Effector memory CD8-positive, alpha-beta T cell (primary cell): ENCODE data around the gene WAPL.

Experiments
- ATAC-seq: fragments of 150-1000 bp; cut with Tn5 transposase; replicated peaks from 2 replicates; pipeline ENCODE4 v1.10.0; 2021; ENCODE audit warnings: mild to moderate bottlenecking, moderate library complexity
- DNase-seq, 3 experiments: peaks; one replicate each; pipeline ENCODE4 v3.0.0; 2021
- H3K27ac Mint-ChIP-seq, 2 donors: one replicate each; pipeline ENCODE4 v1.8.0; 2022; ENCODE audit warnings: mild to moderate bottlenecking in 2 of 2, mixed read lengths in 2 of 2, moderate library complexity in 2 of 2
- H3K27me3 Mint-ChIP-seq, 2 donors: one replicate each; pipeline ENCODE4 v1.8.0; 2022; ENCODE audit warnings: mixed read lengths in 2 of 2
- H3K36me3 Mint-ChIP-seq: one replicate; pipeline ENCODE4 v1.8.0; 2022; ENCODE audit warnings: mild to moderate bottlenecking, moderate library complexity, mixed read lengths; ENCODE audit not compliant: insufficient read depth
- H3K4me1 Mint-ChIP-seq, 2 donors: one replicate each; pipeline ENCODE4 v1.8.0; 2022; ENCODE audit warnings: low read depth in 2 of 2, mixed read lengths in 2 of 2
- H3K4me3 Mint-ChIP-seq, 2 donors: one replicate each; pipeline ENCODE4 v1.8.0; 2022; ENCODE audit warnings: mild to moderate bottlenecking in 2 of 2, mixed read lengths in 2 of 2, moderate library complexity in 2 of 2
- H3K9me3 Mint-ChIP-seq, 2 donors: one replicate each; pipeline ENCODE4 v1.8.0; 2022; ENCODE audit warnings: mixed read lengths in 2 of 2

WAPL gene

GRCh38 chr10:86483664-86484063 lies 37.9 kb downstream of the WAPL start:
- H3K9me3 Mint-ChIP-seq = no peaks in the 10 kb centered on the region
- no peak for DNase-seq

GRCh38 chr10:86481761-86482160 lies 39.8 kb downstream of the WAPL start:
- H3K4me3 Mint-ChIP-seq = no peak overlapping the region
- peaks cover 36% of the 10 kb centered on the region for H3K36me3 Mint-ChIP-seq
- H3K4me1 Mint-ChIP-seq = peaks cover 10 to 22% of the 10 kb centered on the region in 2 donors
- no peaks in the 10 kb centered on the region for H3K27me3 Mint-ChIP-seq
- DNase-seq = no peak
- no peak for ATAC-seq
- H3K27ac Mint-ChIP-seq = no peak overlapping the region
- H3K9me3 Mint-ChIP-seq = no peaks in the 10 kb centered on the region

More at GRCh38 chr10:86483664-86484063, 37.9 kb downstream of the WAPL start:
- no peak for ATAC-seq
- Mint-ChIP-seq H3K4me1 (peaks cover 14 to 26% of the 10 kb centered on the region in 2 donors), H3K36me3 (peaks cover 41% of the 10 kb centered on the region), H3K4me3 (no peak overlapping the region), H3K27ac (no peak overlapping the region), H3K27me3 (no peaks in the 10 kb centered on the region)

- peak overlapping the region in 1 of 2 donors; percentile 67 for H3K27ac Mint-ChIP-seq
- no peak overlapping the region for H3K4me3 Mint-ChIP-seq
- no peaks in the 10 kb centered on the region for H3K9me3 Mint-ChIP-seq
- peaks cover 9 to 18% of the 10 kb centered on the region in 2 donors for H3K4me1 Mint-ChIP-seq
- ATAC-seq (no peak), DNase-seq (no peak)
- no peaks in the 10 kb centered on the region for H3K27me3 Mint-ChIP-seq
- H3K36me3 Mint-ChIP-seq = peaks cover 37% of the 10 kb centered on the region
Observed at GRCh38 chr10:86480571-86480970, 41.0 kb downstream of the WAPL start.

- no peak overlapping the region for H3K27ac Mint-ChIP-seq
- no peaks in the 10 kb centered on the region for H3K9me3 Mint-ChIP-seq
- H3K27me3 Mint-ChIP-seq = no peaks in the 10 kb centered on the region
- H3K4me1 Mint-ChIP-seq = peaks cover 6 to 20% of the 10 kb centered on the region in 2 donors
- DNase-seq (no peak), ATAC-seq (no peak)
- peaks cover 75% of the 10 kb centered on the region for H3K36me3 Mint-ChIP-seq
- no peak overlapping the region for H3K4me3 Mint-ChIP-seq
Observed at GRCh38 chr10:86472061-86472460, 49.5 kb downstream of the WAPL start.

GRCh38 chr10:86461963-86462804 lies 59.4 kb downstream of the WAPL start:
- Mint-ChIP-seq H3K36me3 (peaks cover 87% of the 10 kb centered on the region), H3K27me3 (no peaks in the 10 kb centered on the region), H3K9me3 (no peaks in the 10 kb centered on the region), H3K27ac (peak overlapping the region; percentile 60 to 77), H3K4me3 (no peak overlapping the region), H3K4me1 (peaks cover 0 to 4% of the 10 kb centered on the region in 2 donors)
- ATAC-seq (no peak), DNase-seq (no peak)

- DNase-seq = no peak
- H3K4me3 Mint-ChIP-seq = no peak overlapping the region
- H3K27ac Mint-ChIP-seq = no peak overlapping the region
- H3K9me3 Mint-ChIP-seq = no peaks in the 10 kb centered on the region
- H3K27me3 Mint-ChIP-seq = no peaks in the 10 kb centered on the region
- ATAC-seq = no peak
- peaks cover 66% of the 10 kb centered on the region for H3K36me3 Mint-ChIP-seq
- H3K4me1 Mint-ChIP-seq = peaks cover 0 to 13% of the 10 kb centered on the region in 2 donors
Observed at GRCh38 chr10:86451604-86451960, 70.0 kb downstream of the WAPL start.

- DNase-seq (no peak), ATAC-seq (no peak)
- H3K27me3 Mint-ChIP-seq = no peaks in the 10 kb centered on the region
- H3K9me3 Mint-ChIP-seq = no peaks in the 10 kb centered on the region
- H3K27ac Mint-ChIP-seq = peak overlapping the region in 1 of 2 donors; percentile 85
- H3K4me1 Mint-ChIP-seq = peaks cover 0 to 13% of the 10 kb centered on the region in 2 donors
- no peak overlapping the region for H3K4me3 Mint-ChIP-seq
- H3K36me3 Mint-ChIP-seq = peaks cover 69% of the 10 kb centered on the region
Observed at GRCh38 chr10:86450806-86451603, 70.6 kb downstream of the WAPL start.

GRCh38 chr10:86449926-86450558 lies 71.5 kb downstream of the WAPL start:
- no peaks in the 10 kb centered on the region for H3K27me3 Mint-ChIP-seq
- no peak for DNase-seq
- peak overlapping the region in 1 of 2 donors; percentile 85 for H3K27ac Mint-ChIP-seq
- no peaks in the 10 kb centered on the region for H3K9me3 Mint-ChIP-seq
- H3K36me3 Mint-ChIP-seq = peaks cover 79% of the 10 kb centered on the region
- ATAC-seq = no peak
- peaks cover 0 to 13% of the 10 kb centered on the region in 2 donors for H3K4me1 Mint-ChIP-seq
- no peak overlapping the region for H3K4me3 Mint-ChIP-seq

- Mint-ChIP-seq H3K27ac (peak overlapping the region; percentile 39 to 93), H3K9me3 (no peaks in the 10 kb centered on the region), H3K4me3 (no peak overlapping the region), H3K4me1 (peaks cover 0 to 13% of the 10 kb centered on the region in 2 donors), H3K36me3 (peaks cover 84% of the 10 kb centered on the region), H3K27me3 (no peaks in the 10 kb centered on the region)
- DNase-seq = no peak
- ATAC-seq = no peak
Observed at GRCh38 chr10:86447432-86447831, 74.2 kb downstream of the WAPL start.

GRCh38 chr10:86446987-86447386 lies 74.6 kb downstream of the WAPL start:
- Mint-ChIP-seq H3K36me3 (peaks cover 84% of the 10 kb centered on the region), H3K9me3 (no peaks in the 10 kb centered on the region), H3K4me1 (peaks cover 0 to 13% of the 10 kb centered on the region in 2 donors), H3K27ac (peak overlapping the region; percentile 39 to 93), H3K4me3 (no peak overlapping the region), H3K27me3 (no peaks in the 10 kb centered on the region)
- no peak for ATAC-seq
- no peak for DNase-seq

- H3K9me3 Mint-ChIP-seq = no peaks in the 10 kb centered on the region
- H3K4me1 Mint-ChIP-seq = peaks cover 0 to 14% of the 10 kb centered on the region in 2 donors
- peak overlapping the region; percentile 39 to 93 for H3K27ac Mint-ChIP-seq
- no peak for ATAC-seq
- H3K27me3 Mint-ChIP-seq = no peaks in the 10 kb centered on the region
- DNase-seq = no peak
- H3K4me3 Mint-ChIP-seq = no peak overlapping the region
- peaks cover 84% of the 10 kb centered on the region for H3K36me3 Mint-ChIP-seq
Observed at GRCh38 chr10:86446440-86446839, 75.2 kb downstream of the WAPL start.

GRCh38 chr10:86443936-86444335 lies 77.7 kb downstream of the WAPL start:
- peaks cover 82% of the 10 kb centered on the region for H3K36me3 Mint-ChIP-seq
- ATAC-seq = no peak
- H3K27ac Mint-ChIP-seq = peak overlapping the region in 1 of 2 donors; percentile 46
- peaks cover 8 to 24% of the 10 kb centered on the region in 2 donors for H3K4me1 Mint-ChIP-seq
- DNase-seq = no peak
- no peak overlapping the region for H3K4me3 Mint-ChIP-seq
- no peaks in the 10 kb centered on the region for H3K27me3 Mint-ChIP-seq
- no peaks in the 10 kb centered on the region for H3K9me3 Mint-ChIP-seq

- Mint-ChIP-seq H3K9me3 (no peaks in the 10 kb centered on the region), H3K27ac (no peak overlapping the region), H3K4me3 (no peak overlapping the region), H3K4me1 (peaks cover 8 to 24% of the 10 kb centered on the region in 2 donors), H3K27me3 (no peaks in the 10 kb centered on the region), H3K36me3 (peaks cover 86% of the 10 kb centered on the region)
- no peak for DNase-seq
- no peak for ATAC-seq
Observed at GRCh38 chr10:86443069-86443468, 78.5 kb downstream of the WAPL start.
